Ascending aorta (tissue), 2 donors: Measurements from ENCODE around the gene PTPRR. TPM values are rescaled to one million over a fixed set of nuclear protein-coding genes. Genes with fewer than 3 reads are reported as not detected.
A peak's percentile ranks its signal among the peaks of the same experiment; 100 is the strongest.

Source experiments
- DNase-seq, 2 donors: peaks; one replicate each; pipeline ENCODE4 v3.0.0-alpha.2; 2019; ENCODE audit warnings: low spot score in 2 of 2
- H3K27ac ChIP-seq, 2 donors: fragments of 200-600 bp; sonication (generic); one replicate each; pipeline ENCODE4 v1.5.1; 2016 to 2017; ENCODE audit warnings: mild to moderate bottlenecking in 1 of 2
- H3K27me3 ChIP-seq: fragments of 200-600 bp; sonication (generic); one replicate; pipeline ENCODE4 v1.5.1; 2017
- H3K36me3 ChIP-seq, 2 donors: fragments of 200-600 bp; sonication (generic); one replicate each; pipeline ENCODE4 v1.5.1; 2016
- H3K4me1 ChIP-seq, 2 donors: fragments of 200-600 bp; sonication (generic); one replicate each; pipeline ENCODE4 v1.5.1; 2016 to 2017; ENCODE audit warnings: mild to moderate bottlenecking in 1 of 2
- H3K4me3 ChIP-seq, 2 donors: fragments of 200-600 bp; sonication (generic); one replicate each; pipeline ENCODE4 v1.5.1; 2016 to 2017; ENCODE audit warnings: mild to moderate bottlenecking in 1 of 2
- H3K9me3 ChIP-seq, 2 donors: fragments of 200-600 bp; sonication (generic); one replicate each; pipeline ENCODE4 v1.5.1; 2016
- CTCF ChIP-seq, 3 experiments: fragments of 200-600 bp in 2 of 3; fragments of 450-650 bp in 1 of 3; sonication (generic) in 2 of 3; IDR thresholded peaks; one replicate each; pipeline ENCODE4 v1.5.1; 2016 to 2019; ENCODE audit warnings: antibody characterized with exemption in 3 of 3, mild to moderate bottlenecking in 1 of 3, moderate library complexity in 1 of 3
- intact Hi-C: fragments of 100-400 bp; cut with DNase I; formaldehyde crosslinking; loops from one replicate; pipeline ENCODE4 v1.15.1; 2023
- total RNA-seq: library from RNA; depleted of rRNA; stranded (reverse); fragments of >200 nt; gene quantifications from one replicate; pipeline ENCODE4 v1.1.0, GENCODE V29; 2016

The PTPRR gene
- not detected for total RNA-seq

GRCh38 chr12:70920251-70920851 is at the start of gene PTPRR:
TSS of gene PTPRR (minus strand) at chr12:70920738. CDS start at chr12:70920390, 348 bp downstream.
- intact Hi-C loops = no loop called here

GRCh38 chr12:70966996-70967790 is 46.7 kb upstream of the PTPRR start:
- H3K9me3 ChIP-seq = no peaks in the 10 kb centered on the region
- intact Hi-C loops = no loop called here

More at GRCh38 chr12:70920251-70920851, at the start of gene PTPRR:
- H3K9me3 ChIP-seq = no peaks in the 10 kb centered on the region
- no peak within 1 kb of the TSS for H3K27ac ChIP-seq
- H3K36me3 ChIP-seq = no peaks in the 10 kb centered on the region
- no peak for DNase-seq
- no peaks in the 10 kb centered on the region for H3K27me3 ChIP-seq
- peak within 1 kb of the TSS; percentile 29 to 42 for H3K4me3 ChIP-seq
- no peaks in the 10 kb centered on the region for H3K4me1 ChIP-seq
- no peak for TF ChIP-seq CTCF (IDR thresholded peaks at IDR 0.05)

GRCh38 chr12:70966046-70966445 is 45.5 kb upstream of the PTPRR start:
- DNase-seq = no peak
- TF ChIP-seq CTCF (IDR thresholded peaks at IDR 0.05) = no peak
- no peak overlapping the region for H3K4me3 ChIP-seq
- intact Hi-C loops = no loop called here
- H3K4me1 ChIP-seq = no peaks in the 10 kb centered on the region
- H3K27me3 ChIP-seq = no peaks in the 10 kb centered on the region
- no peaks in the 10 kb centered on the region for H3K36me3 ChIP-seq
- no peak overlapping the region for H3K27ac ChIP-seq
- H3K9me3 ChIP-seq = no peaks in the 10 kb centered on the region

More at GRCh38 chr12:70966996-70967790, 46.7 kb upstream of the PTPRR start:
- Histone ChIP-seq H3K4me3 (no peak overlapping the region), H3K27me3 (no peaks in the 10 kb centered on the region), H3K27ac (no peak overlapping the region), H3K36me3 (no peaks in the 10 kb centered on the region), H3K4me1 (no peaks in the 10 kb centered on the region)
- TF ChIP-seq CTCF (IDR thresholded peaks at IDR 0.05) = no peak
- DNase-seq = no peak

GRCh38 chr12:70964867-70965510 is 44.5 kb upstream of the PTPRR start:
- no peaks in the 10 kb centered on the region for H3K4me1 ChIP-seq
- intact Hi-C loops = no loop called here
- no peak for DNase-seq
- TF ChIP-seq CTCF (IDR thresholded peaks at IDR 0.05) = no peak
- H3K4me3 ChIP-seq = no peak overlapping the region
- no peaks in the 10 kb centered on the region for H3K36me3 ChIP-seq
- no peaks in the 10 kb centered on the region for H3K9me3 ChIP-seq
- no peaks in the 10 kb centered on the region for H3K27me3 ChIP-seq
- H3K27ac ChIP-seq = no peak overlapping the region

- no peaks in the 10 kb centered on the region for H3K27me3 ChIP-seq
- H3K9me3 ChIP-seq = no peaks in the 10 kb centered on the region
- H3K4me3 ChIP-seq = no peak overlapping the region
- DNase-seq = no peak
- no peaks in the 10 kb centered on the region for H3K4me1 ChIP-seq
- no peak overlapping the region for H3K27ac ChIP-seq
- intact Hi-C loops = no loop called here
- H3K36me3 ChIP-seq = no peaks in the 10 kb centered on the region
- TF ChIP-seq CTCF (IDR thresholded peaks at IDR 0.05) = no peak
Observed at GRCh38 chr12:70963081-70963660, 42.6 kb upstream of the PTPRR start.
